GM23338 (cell line): ENCODE measurements around the gene RABGAP1L.

ENCODE experiments used
- EZH2 ChIP-seq: fragments of 200-600 bp; sonication (generic); IDR thresholded peaks from one replicate; pipeline ENCODE4 v1.8.0; 2017; ENCODE audit warnings: antibody characterized with exemption, mild to moderate bottlenecking, low read depth; ENCODE audit not compliant: unreplicated experiment
- EZH2phosphoT487 ChIP-seq: fragments of 200-600 bp; sonication (generic); IDR thresholded peaks from one replicate; pipeline ENCODE4 v1.8.1; 2018; ENCODE audit warnings: antibody characterized with exemption; ENCODE audit not compliant: unreplicated experiment
- JUNB ChIP-seq: IDR thresholded peaks from one replicate; pipeline ENCODE4 v1.6.1; 2016; ENCODE audit warnings: antibody characterized with exemption; ENCODE audit not compliant: unreplicated experiment
- POLR2AphosphoS5 ChIP-seq: IDR thresholded peaks from 2 replicates; pipeline ENCODE4 v1.6.1; 2016; ENCODE audit warnings: antibody characterized with exemption, low read depth
- TF ChIP-seq, protein P1 (sequence below), 2 experiments: fragments of 200-600 bp in 1 of 2; sonication (generic) in 1 of 2; conservative IDR thresholded peaks; 2 replicates each; pipeline versions ENCODE4 v1.5.1 to v1.6.1; 2016 to 2017; ENCODE audit warnings: antibody characterized with exemption in 2 of 2, low read depth in 2 of 2, mild to moderate bottlenecking in 2 of 2, moderate library complexity in 1 of 2

DNA sequence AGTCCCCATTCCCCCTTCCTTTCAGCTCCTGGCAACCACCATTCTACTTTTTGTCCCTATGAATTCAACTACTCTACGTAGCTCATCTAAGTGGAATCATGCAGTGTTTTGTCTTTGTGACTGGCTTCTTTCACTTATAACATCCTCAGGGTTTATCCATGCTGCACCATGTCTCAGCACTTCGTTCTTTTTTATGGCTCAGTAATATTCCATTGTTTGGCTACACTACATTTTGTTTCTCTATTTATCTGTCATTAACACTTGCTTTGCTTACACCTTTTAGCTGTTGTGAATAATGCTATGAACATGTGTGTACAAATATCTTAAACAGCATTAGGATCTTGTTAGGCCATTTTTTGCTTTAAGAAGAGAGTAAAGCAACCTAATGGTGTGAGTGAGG, 865.5 kb downstream of the RABGAP1L start:
- TF ChIP-seq POLR2AphosphoS5: no peak
- TF ChIP-seq EZH2: no peak
- TF ChIP-seq, protein P1, sequence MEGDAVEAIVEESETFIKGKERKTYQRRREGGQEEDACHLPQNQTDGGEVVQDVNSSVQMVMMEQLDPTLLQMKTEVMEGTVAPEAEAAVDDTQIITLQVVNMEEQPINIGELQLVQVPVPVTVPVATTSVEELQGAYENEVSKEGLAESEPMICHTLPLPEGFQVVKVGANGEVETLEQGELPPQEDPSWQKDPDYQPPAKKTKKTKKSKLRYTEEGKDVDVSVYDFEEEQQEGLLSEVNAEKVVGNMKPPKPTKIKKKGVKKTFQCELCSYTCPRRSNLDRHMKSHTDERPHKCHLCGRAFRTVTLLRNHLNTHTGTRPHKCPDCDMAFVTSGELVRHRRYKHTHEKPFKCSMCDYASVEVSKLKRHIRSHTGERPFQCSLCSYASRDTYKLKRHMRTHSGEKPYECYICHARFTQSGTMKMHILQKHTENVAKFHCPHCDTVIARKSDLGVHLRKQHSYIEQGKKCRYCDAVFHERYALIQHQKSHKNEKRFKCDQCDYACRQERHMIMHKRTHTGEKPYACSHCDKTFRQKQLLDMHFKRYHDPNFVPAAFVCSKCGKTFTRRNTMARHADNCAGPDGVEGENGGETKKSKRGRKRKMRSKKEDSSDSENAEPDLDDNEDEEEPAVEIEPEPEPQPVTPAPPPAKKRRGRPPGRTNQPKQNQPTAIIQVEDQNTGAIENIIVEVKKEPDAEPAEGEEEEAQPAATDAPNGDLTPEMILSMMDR (conservative IDR thresholded peaks at IDR 0.05; ENCODE audit: low read depth in 2 of 2): no peak
- no peak for TF ChIP-seq EZH2phosphoT487
- TF ChIP-seq JUNB: no peak
